Measurements from ENCODE around the gene MED9. TPM values are rescaled to one million over a fixed set of nuclear protein-coding genes. Genes with fewer than 3 reads are reported as not detected.

MED9 gene
- total and polyA plus RNA-seq, 8 donors = 4.6 to 12.2 (median 7.1) TPM

GRCh38 chr17:17497065-17497844, 20.5 kb downstream of the MED9 start:
- no peaks in the 10 kb centered on the region for H3K27me3 ChIP-seq
- H3K27ac ChIP-seq = peak overlapping the region in 2 of 4 donors; percentile 62 to 63
- ATAC-seq (no peak), DNase-seq (peak in 1 of 6 donors; percentile 20), FAIRE-seq (no peak)
- intact Hi-C loops (cut with DNase I) = loop anchor here in 2 of 3 donors (5.0 to 10.0 kb wide), 4 partner anchors 65 to 148 kb away; no protein-coding TSS in a partner anchor
- H3K4me3 ChIP-seq = peak overlapping the region in 3 of 4 donors; percentile 47 to 61 (median 52)
- no peaks in the 10 kb centered on the region for H3K36me3 ChIP-seq
- H3K4me1 ChIP-seq = peaks cover 9 to 11% (median 9%) of the 10 kb centered on the region in 3 donors
- no peaks in the 10 kb centered on the region for H3K9me3 ChIP-seq
- 33% methylated on average over 19 of the region's 19 CpGs for WGBS, 2 donors
- TF ChIP-seq CTCF (IDR thresholded peaks at IDR 0.05) = no peak

- Histone ChIP-seq H3K36me3 (no peaks in the 10 kb centered on the region), H3K4me1 (peaks cover 9 to 11% (median 9%) of the 10 kb centered on the region in 3 donors), H3K4me3 (no peak overlapping the region), H3K27me3 (no peaks in the 10 kb centered on the region), H3K27ac (no peak overlapping the region), H3K9me3 (no peaks in the 10 kb centered on the region)
- no peak for TF ChIP-seq CTCF (IDR thresholded peaks at IDR 0.05)
- ATAC-seq (no peak), FAIRE-seq (no peak), DNase-seq (peak in 2 of 6 donors; percentile 32 to 49)
- WGBS, 2 donors = 89 to 92% methylated on average over 10 of the region's 10 CpGs
- intact Hi-C loops (cut with DNase I) = loop anchor here in 2 of 3 donors (5.0 to 10.0 kb wide), 4 partner anchors 64 to 147 kb away; no protein-coding TSS in a partner anchor
Measured at GRCh38 chr17:17497845-17498520, 21.2 kb downstream of the MED9 start.

- DNase-seq (peak in 2 of 6 donors; percentile 15 to 50), ATAC-seq (no peak), FAIRE-seq (no peak)
- Histone ChIP-seq H3K9me3 (no peaks in the 10 kb centered on the region), H3K36me3 (no peaks in the 10 kb centered on the region), H3K4me1 (peaks cover 9 to 11% (median 9%) of the 10 kb centered on the region in 3 donors), H3K27ac (no peak overlapping the region), H3K27me3 (no peaks in the 10 kb centered on the region), H3K4me3 (no peak overlapping the region)
- intact Hi-C loops (cut with DNase I) = loop anchor here in 2 of 3 donors (5.0 to 10.0 kb wide), 4 partner anchors 64 to 146 kb away; no protein-coding TSS in a partner anchor
- no peak for TF ChIP-seq CTCF (IDR thresholded peaks at IDR 0.05)
- WGBS, 2 donors = 89 to 91% methylated on average over 16 of the region's 16 CpGs
Measured at GRCh38 chr17:17498606-17499301, 22.0 kb downstream of the MED9 start.

GRCh38 chr17:17499402-17500145, 22.8 kb downstream of the MED9 start:
- WGBS, 2 donors = 83 to 89% methylated on average over 17 of the region's 17 CpGs
- Histone ChIP-seq H3K27ac (no peak overlapping the region), H3K27me3 (no peaks in the 10 kb centered on the region), H3K36me3 (no peaks in the 10 kb centered on the region), H3K4me1 (peaks cover 9 to 10% (median 9%) of the 10 kb centered on the region in 3 donors), H3K4me3 (no peak overlapping the region), H3K9me3 (no peaks in the 10 kb centered on the region)
- ATAC-seq (no peak), DNase-seq (peak in 3 of 6 donors; percentile 14 to 39 (median 15)), FAIRE-seq (no peak)
- intact Hi-C loops (cut with DNase I) = loop anchor here in 2 of 3 donors (5.0 to 10.0 kb wide), 4 partner anchors 63 to 145 kb away; no protein-coding TSS in a partner anchor
- no peak for TF ChIP-seq CTCF (IDR thresholded peaks at IDR 0.05)
